ENCODE results near the gene NLRP3. TPM values are rescaled to one million over a fixed set of nuclear protein-coding genes. Genes with fewer than 3 reads are reported as not detected.
A peak's percentile ranks its signal among the peaks of the same experiment; 100 is the strongest.
"Not testable (repeated sequence)": the region's sequence is repeated elsewhere in the genome, so short reads cannot be mapped to it uniquely, and the experiment has no call there.

Gene NLRP3
- total and polyA plus RNA-seq, 9 of the 15 experiments (the other 6 are each of a cell fraction or from before 2014, with no cell fraction given), result not detected

DNA sequence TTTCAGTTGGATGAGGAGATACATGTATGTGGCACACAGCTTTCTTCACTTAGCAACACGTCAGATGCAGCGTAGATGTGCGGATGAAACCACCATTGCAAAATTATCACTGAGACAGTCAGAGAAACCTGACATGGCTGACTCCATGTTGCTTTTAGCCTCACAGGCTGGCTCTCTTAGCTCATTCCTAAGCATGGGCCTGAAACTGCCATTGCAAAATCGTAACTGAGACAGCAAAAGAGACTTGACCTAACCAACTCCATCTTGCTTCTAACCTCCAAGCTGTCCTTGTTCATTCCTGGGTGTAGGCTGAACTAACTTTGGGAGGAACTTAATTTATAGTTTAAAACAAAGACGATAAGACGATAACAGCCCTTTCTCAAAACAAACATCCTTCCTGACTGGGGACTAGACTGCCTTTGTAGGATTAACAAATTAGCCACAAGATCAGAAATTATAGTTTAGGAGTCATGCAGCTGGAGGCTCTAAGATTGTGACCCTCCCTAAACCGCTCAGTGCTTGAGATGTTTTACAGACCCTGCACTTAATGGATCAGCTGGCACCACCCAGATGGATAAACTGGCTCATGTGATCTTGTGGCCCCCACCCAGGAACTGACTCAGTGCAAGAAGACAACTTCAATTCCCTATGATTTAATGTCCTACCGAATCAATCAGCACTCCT is 41.2 kb upstream of the NLRP3 start (continued):
- TF ChIP-seq, protein P1, sequence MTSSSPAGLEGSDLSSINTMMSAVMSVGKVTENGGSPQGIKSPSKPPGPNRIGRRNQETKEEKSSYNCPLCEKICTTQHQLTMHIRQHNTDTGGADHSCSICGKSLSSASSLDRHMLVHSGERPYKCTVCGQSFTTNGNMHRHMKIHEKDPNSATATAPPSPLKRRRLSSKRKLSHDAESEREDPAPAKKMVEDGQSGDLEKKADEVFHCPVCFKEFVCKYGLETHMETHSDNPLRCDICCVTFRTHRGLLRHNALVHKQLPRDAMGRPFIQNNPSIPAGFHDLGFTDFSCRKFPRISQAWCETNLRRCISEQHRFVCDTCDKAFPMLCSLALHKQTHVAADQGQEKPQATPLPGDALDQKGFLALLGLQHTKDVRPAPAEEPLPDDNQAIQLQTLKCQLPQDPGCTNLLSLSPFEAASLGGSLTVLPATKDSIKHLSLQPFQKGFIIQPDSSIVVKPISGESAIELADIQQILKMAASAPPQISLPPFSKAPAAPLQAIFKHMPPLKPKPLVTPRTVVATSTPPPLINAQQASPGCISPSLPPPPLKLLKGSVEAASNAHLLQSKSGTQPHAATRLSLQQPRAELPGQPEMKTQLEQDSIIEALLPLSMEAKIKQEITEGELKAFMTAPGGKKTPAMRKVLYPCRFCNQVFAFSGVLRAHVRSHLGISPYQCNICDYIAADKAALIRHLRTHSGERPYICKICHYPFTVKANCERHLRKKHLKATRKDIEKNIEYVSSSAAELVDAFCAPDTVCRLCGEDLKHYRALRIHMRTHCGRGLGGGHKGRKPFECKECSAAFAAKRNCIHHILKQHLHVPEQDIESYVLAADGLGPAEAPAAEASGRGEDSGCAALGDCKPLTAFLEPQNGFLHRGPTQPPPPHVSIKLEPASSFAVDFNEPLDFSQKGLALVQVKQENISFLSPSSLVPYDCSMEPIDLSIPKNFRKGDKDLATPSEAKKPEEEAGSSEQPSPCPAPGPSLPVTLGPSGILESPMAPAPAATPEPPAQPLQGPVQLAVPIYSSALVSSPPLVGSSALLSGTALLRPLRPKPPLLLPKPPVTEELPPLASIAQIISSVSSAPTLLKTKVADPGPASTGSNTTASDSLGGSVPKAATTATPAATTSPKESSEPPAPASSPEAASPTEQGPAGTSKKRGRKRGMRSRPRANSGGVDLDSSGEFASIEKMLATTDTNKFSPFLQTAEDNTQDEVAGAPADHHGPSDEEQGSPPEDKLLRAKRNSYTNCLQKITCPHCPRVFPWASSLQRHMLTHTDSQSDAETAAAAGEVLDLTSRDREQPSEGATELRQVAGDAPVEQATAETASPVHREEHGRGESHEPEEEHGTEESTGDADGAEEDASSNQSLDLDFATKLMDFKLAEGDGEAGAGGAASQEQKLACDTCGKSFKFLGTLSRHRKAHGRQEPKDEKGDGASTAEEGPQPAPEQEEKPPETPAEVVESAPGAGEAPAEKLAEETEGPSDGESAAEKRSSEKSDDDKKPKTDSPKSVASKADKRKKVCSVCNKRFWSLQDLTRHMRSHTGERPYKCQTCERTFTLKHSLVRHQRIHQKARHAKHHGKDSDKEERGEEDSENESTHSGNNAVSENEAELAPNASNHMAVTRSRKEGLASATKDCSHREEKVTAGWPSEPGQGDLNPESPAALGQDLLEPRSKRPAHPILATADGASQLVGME (CRISPR knock-in tag; IDR thresholded peaks at IDR 0.05), result peak; percentile 98
- TF ChIP-seq E4F1 (CRISPR knock-in tag; IDR thresholded peaks at IDR 0.05; ENCODE audit: borderline replicate concordance) (peak; percentile 67; the same call in 1 of the 2 replicates), ZNF830 (CRISPR knock-in tag; IDR thresholded peaks at IDR 0.05) (peak; percentile 86; the same call in 1 of the 2 replicates), ZNF174 (CRISPR knock-in tag; IDR thresholded peaks at IDR 0.05) (peak; percentile 86), ERF (CRISPR knock-in tag; IDR thresholded peaks at IDR 0.05) (peak; percentile 99), SRF (CRISPR knock-in tag; IDR thresholded peaks at IDR 0.05) (peak in 1 of 2 experiments; percentile 70; a peak in 2 of 4 replicates), MEIS2 (IDR thresholded peaks at IDR 0.05; ENCODE audit: partially characterized antibody) (peak; percentile 75), HINFP (tag; conservative IDR thresholded peaks at IDR 0.05; ENCODE audit: low read depth) (peak; percentile 67; the same call in 1 of the 2 replicates), ZNF79 (CRISPR knock-in tag; IDR thresholded peaks at IDR 0.05; ENCODE audit: low read depth) (peak; percentile 97), ZNF197 (CRISPR knock-in tag; IDR thresholded peaks at IDR 0.05; ENCODE audit: low read depth) (peak; percentile 93), MYC (CRISPR knock-in tag; IDR thresholded peaks at IDR 0.05; ENCODE audit: borderline replicate concordance, low read depth) (peak; percentile 30; the same call in 1 of the 2 replicates), HSF4 (CRISPR knock-in tag; IDR thresholded peaks at IDR 0.05; ENCODE audit: borderline replicate concordance) (peak; percentile 77; the same call in 1 of the 2 replicates), ZNF354B (CRISPR knock-in tag; IDR thresholded peaks at IDR 0.05) (peak; percentile 90; the same call in 1 of the 2 replicates), ZNF717 (CRISPR knock-in tag; IDR thresholded peaks at IDR 0.05) (0 out of 2 replicates have a peak, but pooled peaks have one; percentile 63), ZNF668 (CRISPR knock-in tag; IDR thresholded peaks at IDR 0.05) (peak; percentile 91; the same call in 1 of the 2 replicates), ZKSCAN8 (CRISPR knock-in tag; IDR thresholded peaks at IDR 0.05) (peak; percentile 88)
- TF ChIP-seq MYC (IDR thresholded peaks at IDR 0.05; ENCODE audit: low read depth, low read length), result not testable (repeated sequence)

All from K562 (cell line).